HG03108 (cell line): ENCODE data around the gene PARP15.
"Not testable (repeated sequence)": the region's sequence is repeated elsewhere in the genome, so short reads cannot be mapped to it uniquely, and the experiment has no call there.

ENCODE experiments used
- ATAC-seq: cut with Tn5 transposase; IDR thresholded peaks from one replicate; pipeline ENCODE4 v1.9.1; 2021; ENCODE audit warnings: moderate library complexity; ENCODE audit not compliant: unreplicated experiment

Gene PARP15

DNA sequence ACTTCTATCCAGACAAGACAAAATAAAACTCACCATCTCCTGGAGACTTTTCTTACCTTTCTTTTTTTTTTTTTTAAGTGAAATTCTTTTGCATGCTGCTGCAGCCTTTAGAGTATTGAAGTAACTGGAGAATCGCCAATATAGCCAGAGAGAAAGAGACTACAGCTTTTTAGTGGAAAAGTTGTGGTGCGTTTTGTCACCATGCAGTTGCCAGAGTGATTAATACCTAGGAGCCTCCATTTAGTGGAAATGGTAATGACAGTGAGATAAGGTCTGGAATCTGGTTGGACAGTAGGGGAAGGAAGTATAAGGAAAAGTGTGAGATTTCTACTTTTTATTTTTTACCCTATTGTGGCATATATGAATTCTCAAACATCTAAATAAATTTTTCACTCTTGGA, 85.1 kb downstream of the PARP15 start:
- ATAC-seq: no peak

- ATAC-seq: no peak
Observed at GRCh38 chr3:122665226-122665786, 87.9 kb downstream of the PARP15 start.

GRCh38 chr3:122665881-122666280, 88.4 kb downstream of the PARP15 start:
- no peak for ATAC-seq

DNA sequence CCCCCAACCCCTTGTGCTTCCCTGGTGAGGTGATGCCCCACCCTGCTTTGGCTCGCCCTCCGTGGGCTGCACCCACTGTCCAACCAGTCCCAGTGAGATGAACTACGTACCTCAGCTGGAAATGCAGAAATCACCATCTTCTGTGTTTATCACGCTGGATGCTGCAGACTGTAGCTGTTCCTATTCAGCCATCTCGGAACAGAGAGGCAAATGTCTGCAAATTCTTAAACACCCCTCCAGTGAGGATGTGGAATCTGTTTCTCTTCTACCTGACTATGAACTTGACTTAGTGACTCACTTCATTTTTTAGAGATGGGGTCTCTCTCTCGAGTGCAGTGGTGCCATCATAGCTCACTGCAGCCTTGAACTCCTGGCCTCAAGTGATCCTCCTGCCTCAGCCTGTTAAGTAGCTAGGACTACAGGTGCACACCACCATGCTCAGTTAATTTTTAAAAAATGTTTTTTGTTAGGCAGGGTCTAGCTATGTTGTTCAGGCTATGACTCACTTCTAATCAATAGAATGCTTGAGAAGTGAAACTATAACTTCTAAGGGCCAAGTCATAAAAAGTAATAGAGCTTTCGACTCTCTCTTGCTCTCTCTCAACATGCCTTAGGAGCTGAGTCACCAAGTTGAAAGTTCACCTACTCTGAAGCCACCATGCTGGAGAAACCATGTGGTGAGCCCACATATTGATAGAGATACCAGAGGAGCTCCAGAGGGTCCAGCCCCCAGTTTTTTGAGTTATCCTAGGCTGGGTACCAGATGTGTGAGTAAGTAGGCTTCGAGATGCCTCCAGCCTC, 91.7 kb downstream of the PARP15 start:
- no peak for ATAC-seq

DNA sequence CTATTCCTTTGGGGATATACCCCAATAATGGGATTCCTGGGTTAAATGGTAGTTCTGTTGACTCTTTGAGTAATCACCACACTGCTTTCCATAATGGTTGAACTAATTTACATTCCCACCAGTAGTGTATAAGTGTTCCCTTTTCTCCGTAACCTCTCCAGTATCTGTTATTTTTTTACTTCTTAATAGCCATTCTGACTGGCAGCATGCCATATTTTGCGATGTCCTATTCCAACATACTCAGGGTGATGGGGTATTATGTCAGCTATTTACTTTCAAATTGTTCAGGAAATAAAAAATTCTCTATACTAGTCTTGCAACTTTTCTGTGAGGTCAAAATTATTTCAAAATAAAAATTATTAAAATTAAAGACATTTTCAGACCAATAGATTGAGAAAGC, 94.1 kb downstream of the PARP15 start:
- no peak for ATAC-seq

DNA sequence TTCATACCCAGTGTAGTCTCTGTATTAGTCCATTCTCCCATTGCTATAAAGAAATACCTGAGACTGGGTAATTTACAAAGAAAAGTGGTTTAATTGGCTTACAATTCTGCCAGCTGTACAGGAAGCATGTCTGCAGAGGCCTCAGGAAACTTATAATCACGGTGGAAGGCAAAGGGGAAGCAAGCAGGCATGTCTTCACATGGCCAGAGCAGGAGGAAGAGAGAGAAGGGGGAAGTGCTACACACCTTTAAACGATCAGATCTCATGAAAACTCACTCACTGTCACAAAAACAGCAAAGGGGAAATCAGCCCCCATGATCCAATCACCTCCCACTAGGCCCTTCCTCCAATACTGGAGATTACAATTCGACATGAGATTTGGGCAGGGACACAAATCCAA, 96.9 kb downstream of the PARP15 start:
- ATAC-seq: no peak

DNA sequence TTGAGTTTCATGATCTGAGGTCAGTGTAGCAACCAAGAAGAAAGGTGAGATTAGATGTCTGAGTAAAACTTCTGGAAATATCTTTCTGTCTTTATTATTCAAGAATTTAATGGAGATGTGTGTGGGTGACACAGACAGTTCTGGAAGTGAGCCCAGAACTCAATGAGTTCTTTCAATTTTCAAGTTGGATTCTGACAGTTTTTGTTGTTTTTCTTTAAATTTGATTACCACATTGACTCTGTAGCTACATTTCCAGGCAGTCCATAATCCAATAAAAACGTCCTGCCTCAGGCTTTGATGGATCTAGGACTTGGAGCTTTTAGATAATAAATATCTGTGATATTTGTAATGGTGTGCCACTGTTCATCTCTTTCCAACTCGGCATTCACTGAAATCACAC, 99.3 kb downstream of the PARP15 start:
- ATAC-seq: no peak

- no peak for ATAC-seq
Observed at GRCh38 chr3:122677216-122677615, 99.8 kb downstream of the PARP15 start.

GRCh38 chr3:122678506-122678905, 101.1 kb downstream of the PARP15 start:
- ATAC-seq: no peak

DNA sequence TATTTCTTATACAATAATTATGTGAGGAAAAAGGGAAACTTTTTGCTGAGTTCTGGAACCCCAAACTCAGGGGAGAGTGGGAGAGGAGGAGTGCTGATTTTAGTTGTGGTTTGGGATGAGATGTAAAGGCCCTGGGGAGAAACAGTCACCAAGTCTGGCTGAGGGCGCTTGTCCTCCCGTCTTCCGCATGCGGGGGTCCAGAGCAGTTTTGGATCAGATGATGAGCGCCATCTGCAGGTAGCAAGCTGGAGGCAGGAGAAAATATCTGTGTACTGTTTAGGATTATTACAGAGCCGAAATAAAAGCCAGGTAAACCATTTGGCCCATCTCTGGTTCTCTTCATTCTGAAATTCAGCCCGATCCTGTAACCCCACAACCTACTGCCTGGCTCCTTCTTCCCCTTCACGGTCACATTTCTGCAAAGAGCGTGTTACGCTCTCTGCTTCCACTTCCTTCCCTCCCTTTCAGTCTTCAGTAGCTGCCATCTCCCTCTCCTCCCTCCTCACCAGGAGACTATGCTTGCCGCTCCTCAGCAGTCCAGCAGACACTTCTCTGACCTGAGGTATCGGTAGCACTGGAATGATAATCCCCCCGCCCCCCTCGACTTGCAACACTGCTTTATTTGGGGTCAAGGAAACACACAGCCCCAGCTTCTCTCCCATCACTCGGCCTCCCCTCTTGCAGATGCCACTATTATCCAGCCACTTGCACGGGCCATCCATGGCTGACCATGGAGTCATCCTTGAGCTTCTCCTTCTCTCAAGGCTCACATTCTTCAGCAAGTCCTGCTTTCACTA, 101.8 kb downstream of the PARP15 start:
- peak; percentile 31 for ATAC-seq

DNA sequence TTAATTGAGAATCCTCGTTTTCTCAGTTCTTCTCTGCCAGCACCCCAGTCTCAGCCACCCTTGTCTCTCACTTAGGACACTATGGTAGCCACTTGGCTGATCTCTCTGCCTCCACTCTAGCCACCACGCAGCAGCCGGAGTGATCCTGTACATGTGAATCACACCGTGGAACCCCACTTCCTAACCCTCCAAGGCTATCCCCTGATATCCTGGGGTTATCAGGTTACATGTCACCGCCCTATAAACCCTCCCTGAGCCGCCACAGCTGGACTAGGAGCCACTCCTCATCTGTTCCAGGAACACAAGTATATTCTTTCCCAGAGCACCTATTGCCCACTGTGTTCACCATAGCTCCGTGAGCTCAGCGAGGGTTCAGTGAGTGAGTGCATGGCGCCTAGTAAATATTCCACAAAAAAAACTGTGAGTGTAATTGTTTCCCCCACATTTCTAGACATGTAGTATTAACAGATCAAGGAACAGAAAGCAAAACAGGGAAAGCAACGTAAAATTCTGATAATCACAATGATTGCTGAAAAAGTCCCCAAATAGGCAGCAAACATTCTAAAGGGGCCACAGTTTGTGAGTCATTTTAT, 102.5 kb downstream of the PARP15 start:
- no peak for ATAC-seq

- ATAC-seq: peak; percentile 41
Observed at GRCh38 chr3:122680475-122681283, 103.2 kb downstream of the PARP15 start, which contains the start of gene PARP14. Gene PARP14 (plus strand): TSS chr3:122680839. CDS start chr3:122680884, 45 bp downstream.

GRCh38 chr3:122681284-122681973, 104.0 kb downstream of the PARP15 start:
- no peak for ATAC-seq

DNA sequence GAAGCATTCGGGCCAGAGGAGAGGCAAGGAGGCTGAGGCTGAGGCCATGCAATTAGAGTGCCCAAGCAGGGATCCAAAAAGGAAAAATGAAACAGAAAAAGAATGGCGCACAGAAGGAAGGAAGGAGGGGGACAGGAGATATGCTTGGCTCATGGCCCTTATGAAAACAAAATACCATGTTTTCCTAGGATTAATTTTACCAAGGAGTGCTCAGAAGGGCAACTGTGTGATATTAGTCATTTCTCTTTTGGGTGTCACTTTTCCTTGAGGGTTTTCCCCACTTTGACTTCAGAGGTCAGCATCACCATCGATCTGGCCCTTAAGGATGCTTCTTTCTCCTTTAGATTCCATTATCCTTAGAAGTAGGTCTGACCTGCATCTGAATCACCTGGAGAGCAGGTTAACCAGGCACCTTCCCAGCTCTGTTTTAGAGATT, 104.5 kb downstream of the PARP15 start:
- no peak for ATAC-seq

- ATAC-seq: not testable (repeated sequence)
Observed at GRCh38 chr3:122682778-122683411, 105.4 kb downstream of the PARP15 start.

- no peak for ATAC-seq
Observed at GRCh38 chr3:122687298-122687697, 109.8 kb downstream of the PARP15 start.
